GM19468 (cell line): ENCODE results near the gene SPECC1L.
"Not testable (repeated sequence)": the region's sequence is repeated elsewhere in the genome, so short reads cannot be mapped to it uniquely, and the experiment has no call there.

Experiments
- ATAC-seq: cut with Tn5 transposase; IDR thresholded peaks from one replicate; pipeline ENCODE4 v1.9.1; 2021; ENCODE audit warnings: mild to moderate bottlenecking, moderate library complexity, moderate number of reproducible peaks; ENCODE audit not compliant: unreplicated experiment; ENCODE audit errors: extremely low read depth

Gene SPECC1L

DNA sequence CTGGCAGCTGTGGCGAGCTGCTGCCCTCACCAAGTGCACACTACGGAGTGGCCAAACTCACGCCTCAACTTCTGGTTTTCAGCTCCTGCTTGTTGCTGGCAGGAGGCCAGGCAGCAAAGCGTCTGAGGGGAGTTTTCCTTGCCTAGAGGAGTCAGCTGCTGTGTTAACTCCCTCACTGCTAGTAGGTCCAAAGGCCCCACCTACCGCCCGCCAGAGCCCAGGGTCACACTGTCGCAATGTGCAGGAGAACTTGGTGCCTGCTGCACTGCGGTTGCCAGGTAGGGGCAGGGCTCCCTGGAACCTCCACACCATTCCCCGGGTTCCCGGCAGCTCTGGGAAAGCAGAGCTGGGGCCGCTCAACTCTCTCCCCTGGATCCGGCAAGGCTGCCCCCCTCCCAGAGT, 25.6 kb upstream of the SPECC1L start, which contains the start of gene GGT5:
GGT5 (minus strand) TSS at position 53 of the 402 bp plus-strand sequence. CDS start 357 bp downstream, outside the sequence.
- not testable (repeated sequence) for ATAC-seq

- not testable (repeated sequence) for ATAC-seq
Observed at GRCh38 chr22:24245584-24246561, 24.8 kb upstream of the SPECC1L start.

DNA sequence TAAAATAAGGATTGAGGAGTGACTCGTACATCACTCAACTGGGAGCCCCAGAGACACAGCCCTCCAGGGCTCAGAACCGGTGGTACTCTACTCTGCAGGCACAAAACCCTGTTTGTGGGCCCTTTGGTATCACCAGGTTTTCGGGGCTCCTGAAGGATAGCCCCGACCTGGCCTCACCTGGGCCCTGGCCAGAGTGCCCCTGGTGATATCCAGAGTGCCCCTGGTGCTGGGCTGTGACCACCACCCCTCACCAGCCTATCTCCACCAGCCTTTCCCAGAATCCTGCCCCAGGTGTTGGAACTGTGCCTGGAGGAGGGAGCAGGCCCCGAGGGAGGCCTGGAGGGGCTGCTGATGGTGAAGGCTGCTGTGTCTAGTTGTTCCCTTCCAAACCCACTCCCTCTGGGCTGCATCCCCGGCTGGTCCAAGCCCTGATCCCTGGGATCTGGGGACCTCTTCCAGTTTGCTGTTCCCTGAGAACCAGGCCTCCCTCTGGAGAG, 23.6 kb upstream of the SPECC1L start:
- ATAC-seq: no peak

GRCh38 chr22:24247564-24248344, 22.9 kb upstream of the SPECC1L start:
- ATAC-seq: no peak

DNA sequence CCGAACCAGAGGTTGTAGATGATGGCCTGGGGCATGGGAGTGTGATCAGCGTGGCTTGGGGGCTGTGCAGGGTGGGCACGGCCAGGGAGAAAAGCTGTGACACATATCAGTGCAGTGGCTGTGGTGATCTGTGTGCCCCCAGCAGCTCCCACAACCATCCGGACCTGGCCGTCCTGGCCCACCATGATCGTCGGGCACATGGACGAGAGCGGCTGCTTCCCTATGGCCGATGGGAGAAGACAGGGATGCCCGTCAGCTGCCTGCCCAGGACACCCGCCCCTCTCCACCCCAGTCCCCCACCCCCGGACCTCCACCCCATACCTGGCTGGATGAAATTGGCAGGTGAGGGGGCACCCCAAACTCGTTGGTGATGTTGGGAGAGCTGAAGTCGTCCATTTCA, 22.0 kb upstream of the SPECC1L start:
- not testable (repeated sequence) for ATAC-seq

DNA sequence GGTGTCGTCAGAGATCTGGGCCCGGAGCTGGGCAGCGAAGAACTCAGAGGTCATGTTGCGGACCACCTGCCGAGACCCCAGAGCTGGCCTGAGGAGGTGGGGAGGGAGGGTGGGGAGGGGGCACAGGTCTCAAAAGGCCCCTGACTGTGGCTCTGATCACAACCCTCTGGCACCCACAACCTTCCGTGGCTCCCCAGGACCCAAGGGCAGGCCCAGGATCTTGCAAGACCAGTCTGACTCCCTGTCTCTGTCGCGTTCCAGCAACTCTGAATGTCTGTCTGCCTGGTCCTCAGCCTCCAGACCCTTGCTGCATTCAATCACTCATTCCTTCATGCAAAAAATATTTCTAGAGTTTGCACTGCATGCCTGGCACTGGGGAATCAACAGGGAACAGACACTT, 21.2 kb upstream of the SPECC1L start:
- ATAC-seq: not testable (repeated sequence)

DNA sequence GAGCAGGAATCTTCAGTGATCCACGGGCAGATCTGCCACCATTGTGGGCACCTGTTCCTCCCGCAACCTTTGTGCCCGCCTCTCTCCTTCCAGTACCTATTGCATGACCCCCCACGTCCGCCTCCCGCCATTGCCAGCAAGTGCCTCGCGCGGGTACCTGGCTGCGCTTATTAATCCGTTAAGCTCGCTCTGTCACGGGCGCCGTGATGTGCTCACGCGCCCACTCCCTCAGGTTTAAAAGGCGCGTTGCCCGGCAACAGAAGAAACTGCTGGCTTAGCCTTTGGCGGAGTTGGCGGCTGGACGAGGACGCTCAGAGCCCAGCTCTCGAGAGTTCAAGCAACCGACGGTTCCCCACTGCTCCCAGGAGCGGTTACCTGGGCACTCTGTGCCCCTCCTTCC, 19.3 kb upstream of the SPECC1L start:
- not testable (repeated sequence) for ATAC-seq

GRCh38 chr22:24253126-24253525, 17.5 kb upstream of the SPECC1L start:
- not testable (repeated sequence) for ATAC-seq

GRCh38 chr22:24256136-24256535, 14.5 kb upstream of the SPECC1L start:
- ATAC-seq: not testable (repeated sequence)

- ATAC-seq: not testable (repeated sequence)
Observed at GRCh38 chr22:24256736-24257135, 13.9 kb upstream of the SPECC1L start.

- not testable (repeated sequence) for ATAC-seq
Observed at GRCh38 chr22:24259459-24259858, 11.2 kb upstream of the SPECC1L start.

DNA sequence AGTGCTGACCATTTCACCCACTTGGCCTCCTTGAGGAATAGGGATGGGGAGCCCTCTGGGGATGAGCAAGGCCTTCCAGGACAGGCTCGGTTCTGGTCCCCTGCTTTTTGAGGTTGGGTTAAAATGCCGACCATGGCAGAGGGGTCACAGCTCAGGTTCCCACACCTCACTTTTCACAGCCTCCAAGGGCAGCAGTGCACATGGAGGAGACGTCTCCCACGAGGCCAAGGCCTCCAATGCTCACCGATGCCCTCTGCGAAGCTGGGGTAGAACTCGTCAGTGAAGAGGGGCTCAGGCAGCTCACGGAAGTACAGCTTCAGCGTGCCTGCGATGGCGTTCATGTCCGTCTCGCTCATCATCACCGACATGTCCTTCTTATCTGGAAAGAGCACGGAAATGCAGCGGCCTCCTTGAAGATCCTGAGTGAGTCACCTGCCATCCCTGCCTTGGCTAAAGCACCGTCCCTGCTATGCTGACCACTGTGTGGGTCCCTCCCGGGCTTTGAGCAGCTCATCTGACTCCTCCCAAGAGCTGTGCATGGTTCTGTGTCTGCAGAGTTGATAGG, 8.4 kb upstream of the SPECC1L start:
- not testable (repeated sequence) for ATAC-seq

GRCh38 chr22:24263479-24263878, 7.2 kb upstream of the SPECC1L start:
- not testable (repeated sequence) for ATAC-seq

- not testable (repeated sequence) for ATAC-seq
Observed at GRCh38 chr22:24264329-24264896, 6.2 kb upstream of the SPECC1L start.

GRCh38 chr22:24265734-24266133, 4.9 kb upstream of the SPECC1L start:
- ATAC-seq: no peak

DNA sequence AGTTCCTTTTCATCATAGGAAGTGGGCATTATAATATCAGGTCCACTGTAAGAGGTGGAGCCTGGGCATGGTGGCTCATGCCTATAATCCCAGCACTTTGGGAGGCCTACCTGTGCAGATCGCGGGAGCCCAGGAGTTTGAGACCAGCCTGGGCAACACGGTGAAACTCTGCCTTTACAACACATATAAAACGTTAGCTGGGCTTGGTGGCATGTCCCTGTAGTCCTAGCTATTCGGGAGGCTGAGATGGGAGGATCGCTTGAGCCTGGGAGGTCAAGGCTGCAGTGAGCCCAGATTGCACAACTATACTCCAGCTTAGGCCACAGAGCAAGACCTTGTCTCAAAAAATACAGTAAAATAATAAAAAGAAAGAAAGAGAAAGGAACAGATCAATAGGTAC, 4.1 kb upstream of the SPECC1L start:
- not testable (repeated sequence) for ATAC-seq

DNA sequence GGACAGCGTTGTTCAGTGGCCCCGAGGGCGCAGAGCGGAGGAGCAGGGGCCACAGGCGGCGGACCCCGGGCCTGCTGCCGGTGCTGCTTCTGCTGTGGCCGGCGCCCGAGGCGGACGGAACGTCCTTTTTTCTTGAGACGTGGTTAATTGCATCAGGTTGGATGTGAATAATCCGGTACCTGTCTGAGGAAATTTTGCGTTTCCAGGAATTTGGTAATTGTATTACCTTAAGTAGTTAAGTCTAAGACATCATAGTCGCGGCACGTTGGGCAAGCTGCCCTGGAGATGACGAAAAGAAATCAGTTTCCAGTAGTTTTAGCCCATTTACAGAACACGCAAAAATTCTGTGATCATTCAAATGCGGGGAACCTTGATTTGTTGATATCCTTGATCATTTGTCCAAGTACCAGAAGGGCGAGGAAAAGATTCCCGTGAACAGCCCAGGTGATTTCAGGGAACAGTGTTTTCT, 789 bp downstream of the SPECC1L start:
- ATAC-seq: no peak

GRCh38 chr22:24273031-24273430, 2.4 kb downstream of the SPECC1L start:
- ATAC-seq: not testable (repeated sequence)

DNA sequence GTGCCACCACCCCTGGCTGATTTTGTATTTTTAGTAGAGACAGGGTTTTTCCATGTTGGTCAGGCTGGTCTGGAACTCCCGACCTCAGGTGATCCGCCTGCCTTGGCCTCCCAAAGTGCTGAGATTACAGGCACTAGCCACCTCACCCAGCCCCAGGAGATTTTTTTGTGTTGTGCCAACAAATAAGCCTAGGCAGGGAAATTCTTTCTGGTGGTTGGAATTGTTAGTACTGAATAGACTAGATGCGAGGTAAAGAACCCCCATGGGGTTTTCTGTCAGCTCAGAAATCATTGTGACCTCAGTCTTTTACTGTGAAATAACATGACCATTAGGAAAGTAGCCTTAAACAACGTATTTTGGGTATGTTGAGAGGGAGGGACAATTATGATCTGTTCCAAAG, 3.3 kb downstream of the SPECC1L start:
- ATAC-seq: not testable (repeated sequence)
